Putamen (tissue), 1 donor: ENCODE measurements around the gene CCDC154.

ENCODE experiments used
- DNase-seq: peaks from one replicate; pipeline ENCODE4 v3.0.0-alpha.2; 2016; ENCODE audit warnings: low spot score

Gene CCDC154

GRCh38 chr16:1438229-1439057 is 5.9 kb downstream of the CCDC154 start:
- DNase-seq: no peak

DNA sequence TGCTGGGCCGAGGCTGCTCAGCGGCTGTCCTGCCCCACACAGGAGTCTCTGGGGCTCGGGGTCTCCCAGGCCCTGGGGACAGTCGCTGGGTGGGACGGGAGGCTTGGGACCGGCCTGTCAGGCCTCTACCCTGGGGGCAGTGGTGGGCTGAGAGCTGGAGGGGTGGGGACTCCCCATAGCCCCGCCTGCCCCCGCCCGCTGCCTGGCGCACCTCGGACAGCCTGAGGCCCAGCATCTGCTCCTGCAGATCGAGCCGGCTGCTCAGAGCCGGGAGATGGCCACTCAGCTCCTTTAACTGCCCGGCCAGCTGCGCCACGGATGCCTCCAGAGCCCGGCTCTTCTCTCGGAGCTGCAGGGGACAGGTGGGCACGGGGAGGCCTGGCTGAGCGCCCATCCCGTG is 6.8 kb downstream of the CCDC154 start:
- DNase-seq: no peak

DNA sequence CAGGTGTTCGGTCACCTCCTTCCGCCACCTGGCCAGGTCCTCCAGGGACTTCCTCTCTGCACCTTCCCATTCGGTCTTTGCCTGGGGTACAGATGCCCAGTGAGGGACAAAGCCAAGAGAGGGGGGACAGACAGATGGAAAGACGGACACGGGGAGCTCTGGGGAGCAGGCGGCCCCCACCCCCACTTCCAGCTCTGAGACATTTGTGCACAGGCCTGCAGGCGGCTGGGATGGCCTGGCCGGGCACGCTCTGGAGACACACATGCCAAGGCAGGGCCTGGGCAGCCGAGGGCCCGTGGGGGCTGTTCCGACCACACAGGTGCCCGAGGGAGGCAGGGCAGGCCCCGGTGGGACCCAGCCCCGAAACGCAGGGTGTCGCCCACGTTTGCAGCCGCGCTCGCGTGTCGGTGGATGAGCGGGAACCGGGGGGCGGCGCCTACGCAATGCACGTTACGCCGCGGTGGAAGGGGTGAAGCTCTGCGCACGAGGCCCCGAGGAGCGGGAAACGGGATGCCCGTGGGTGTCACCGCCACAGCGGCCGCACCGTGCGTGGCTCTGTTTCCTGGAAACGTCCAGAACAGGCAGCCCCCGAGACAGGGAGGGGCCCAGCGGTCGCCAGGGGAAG is 7.5 kb downstream of the CCDC154 start:
- no peak for DNase-seq

DNA sequence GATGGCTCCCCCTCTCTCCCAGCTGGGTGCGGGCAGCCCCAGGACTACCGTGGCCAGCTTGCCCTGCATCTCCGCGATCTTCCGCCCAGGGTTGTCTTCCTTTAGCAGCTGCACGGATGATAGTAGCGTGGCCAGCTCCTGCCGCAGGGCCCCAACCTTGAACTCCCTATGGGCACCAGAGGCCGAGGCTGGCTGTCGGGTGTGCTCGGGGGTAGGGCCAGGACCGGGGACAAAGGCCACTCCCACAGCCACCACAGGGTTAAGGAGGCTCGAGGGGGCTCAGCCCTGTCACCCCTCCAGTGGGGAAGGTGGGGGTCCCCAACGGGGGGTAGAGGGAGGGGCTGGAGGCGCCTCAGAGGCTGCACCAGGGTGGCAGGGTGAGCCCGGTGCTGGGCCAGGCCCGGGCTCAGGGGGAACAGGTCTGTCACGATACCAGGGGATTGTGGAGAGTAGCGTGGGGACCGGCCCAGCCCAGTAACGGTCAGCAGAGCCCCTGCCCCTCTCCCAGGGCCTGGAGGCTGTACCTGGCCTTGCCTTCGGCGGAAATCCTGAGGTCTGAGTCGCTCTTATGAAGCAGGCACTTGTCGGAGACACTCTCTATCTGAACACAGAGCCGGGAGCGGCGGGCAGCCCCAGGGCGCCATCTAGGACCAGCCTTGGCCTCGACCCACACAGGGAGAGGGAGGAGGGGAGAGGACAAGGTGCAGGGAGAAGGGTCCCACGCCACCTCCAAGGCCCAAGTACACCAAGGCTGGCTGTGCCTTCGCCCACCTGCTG is 8.2 kb downstream of the CCDC154 start:
- DNase-seq: no peak

DNA sequence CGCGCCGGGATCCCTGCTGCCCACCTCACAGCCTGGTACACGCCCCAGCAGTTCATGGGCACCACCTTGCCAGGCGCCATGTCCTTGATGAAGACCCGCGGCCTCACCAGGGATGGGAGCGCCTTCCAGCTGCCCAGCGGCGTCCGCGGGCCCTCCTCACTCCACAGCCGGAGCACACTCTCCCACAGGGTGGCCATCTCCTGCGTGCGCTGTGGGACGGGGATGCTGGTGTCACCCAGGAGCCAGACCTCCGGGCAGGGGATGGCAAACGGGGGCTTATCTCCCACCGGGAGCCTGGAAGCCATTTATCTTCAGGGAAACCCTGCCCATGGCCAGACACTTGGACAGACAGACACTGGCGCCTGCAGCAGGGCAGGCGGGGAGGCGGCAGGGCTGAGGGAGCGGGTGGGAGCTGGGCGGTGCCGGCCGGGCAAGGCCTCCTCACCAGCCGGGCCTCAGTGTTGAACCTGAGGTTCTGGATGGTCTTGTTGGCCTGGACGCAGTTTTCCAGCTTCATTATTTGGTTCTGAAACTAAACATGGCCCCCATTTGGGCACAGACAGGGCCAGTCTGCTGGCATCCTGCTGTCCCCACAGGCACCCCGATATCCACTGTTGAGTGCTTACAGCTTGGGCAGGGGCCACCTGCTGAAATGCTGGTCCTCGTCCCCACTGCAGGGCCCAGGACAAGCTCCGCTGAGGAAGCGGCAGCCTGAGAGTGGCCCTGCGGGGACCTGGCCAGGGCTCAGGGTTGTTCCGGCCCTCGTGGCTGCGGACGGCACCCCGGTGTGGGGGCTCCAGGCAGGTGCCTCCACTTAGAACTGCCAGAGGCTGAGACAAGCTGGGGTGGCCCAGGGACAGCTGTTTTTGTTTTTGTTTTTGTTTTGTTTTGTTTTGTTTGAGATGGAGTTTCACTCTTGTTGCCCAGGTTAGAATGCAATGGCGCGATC is 9.4 kb downstream of the CCDC154 start:
- DNase-seq: no peak

DNA sequence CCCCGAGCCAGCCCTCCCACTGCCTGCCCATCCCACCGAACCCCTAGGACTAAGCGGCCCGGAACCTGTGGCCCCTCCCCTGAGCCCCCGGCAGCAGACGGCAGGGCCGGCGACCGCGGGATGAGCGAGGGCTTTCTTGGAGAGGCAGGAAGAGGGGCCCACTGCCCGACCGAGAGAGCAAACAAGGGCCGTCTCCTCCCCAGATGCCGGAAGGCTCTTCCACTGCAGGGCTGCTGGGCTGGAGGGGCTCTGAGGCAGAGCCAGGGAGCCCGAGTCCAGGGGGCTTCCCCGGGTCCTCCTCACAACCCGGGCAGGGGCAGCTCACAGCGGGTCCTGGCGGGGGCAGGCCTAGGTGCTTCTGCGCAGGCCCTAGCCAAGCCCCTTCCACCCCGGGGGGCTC is 10.6 kb downstream of the CCDC154 start:
- DNase-seq: no peak

GRCh38 chr16:1433263-1433560 is 11.1 kb downstream of the CCDC154 start:
- no peak for DNase-seq

DNA sequence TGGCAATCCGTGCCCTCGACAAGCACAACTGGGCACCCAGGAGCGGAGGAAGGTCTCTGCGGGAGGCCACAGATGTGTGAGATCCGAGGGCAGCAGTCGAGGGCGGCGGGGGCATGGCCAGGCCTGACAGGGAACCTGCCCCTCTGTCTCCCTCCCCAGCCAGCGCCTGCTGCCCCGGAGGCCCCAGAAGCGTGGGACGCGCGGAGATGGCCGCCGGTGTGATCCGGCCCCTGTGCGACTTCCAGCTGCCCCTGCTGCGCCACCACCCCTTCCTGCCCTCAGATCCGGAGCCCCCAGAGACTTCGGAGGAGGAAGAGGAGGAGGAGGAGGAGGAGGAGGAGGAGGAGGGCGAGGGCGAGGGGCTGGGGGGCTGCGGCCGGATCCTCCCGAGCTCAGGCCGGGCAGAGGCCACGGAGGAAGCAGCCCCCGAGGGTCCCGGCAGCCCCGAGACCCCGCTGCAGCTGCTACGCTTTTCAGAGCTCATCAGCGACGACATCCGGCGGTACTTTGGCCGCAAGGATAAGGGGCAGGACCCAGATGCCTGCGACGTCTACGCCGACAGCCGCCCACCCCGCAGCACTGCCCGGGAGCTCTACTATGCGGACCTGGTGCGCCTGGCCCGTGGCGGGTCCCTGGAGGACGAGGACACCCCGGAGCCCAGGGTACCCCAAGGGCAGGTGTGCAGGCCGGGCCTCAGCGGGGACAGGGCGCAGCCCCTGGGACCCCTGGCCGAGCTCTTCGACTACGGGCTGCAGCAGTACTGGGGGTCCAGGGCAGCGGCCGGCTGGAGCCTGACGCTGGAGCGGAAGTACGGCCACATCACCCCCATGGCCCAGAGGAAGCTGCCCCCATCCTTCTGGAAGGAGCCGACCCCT is 11.7 kb downstream of the CCDC154 start:
- no peak for DNase-seq

DNA sequence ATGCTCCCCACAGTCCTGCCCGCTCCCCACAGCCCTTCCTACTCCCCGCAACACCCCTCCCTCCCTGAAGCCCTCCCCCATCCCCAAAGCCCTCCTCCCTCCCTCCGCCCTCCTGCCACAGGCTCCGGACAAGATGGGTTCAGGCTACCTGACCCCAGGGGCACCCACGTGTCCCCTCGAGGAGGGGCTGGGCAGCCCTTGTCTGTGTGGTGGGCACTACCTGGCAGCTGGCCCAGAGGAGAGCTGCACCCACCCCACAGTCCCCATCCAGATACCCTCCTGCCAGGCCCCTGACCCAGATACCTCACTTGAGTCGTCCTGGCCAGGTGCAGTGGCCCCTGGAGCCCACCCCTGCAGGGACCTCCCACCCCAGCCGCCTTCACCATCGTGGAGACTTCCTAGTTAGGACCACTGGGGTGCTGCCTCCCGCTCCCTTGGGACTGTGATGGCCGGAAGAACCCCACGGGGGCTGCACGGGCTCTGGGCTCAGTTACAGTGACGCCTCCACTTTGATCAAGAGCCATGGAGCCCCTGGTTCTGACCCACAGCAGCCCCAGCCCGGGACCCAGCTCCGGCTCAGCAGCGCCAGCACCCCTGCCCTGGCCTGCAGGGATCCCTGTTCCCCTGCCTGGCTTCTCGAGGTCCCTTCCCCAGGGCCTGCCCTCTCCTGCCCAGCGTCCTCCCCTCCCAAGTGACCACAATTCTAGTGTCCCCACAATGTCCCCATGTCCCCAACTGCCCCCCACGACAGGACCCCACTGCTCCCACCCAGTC is 12.7 kb downstream of the CCDC154 start:
- DNase-seq: no peak

DNA sequence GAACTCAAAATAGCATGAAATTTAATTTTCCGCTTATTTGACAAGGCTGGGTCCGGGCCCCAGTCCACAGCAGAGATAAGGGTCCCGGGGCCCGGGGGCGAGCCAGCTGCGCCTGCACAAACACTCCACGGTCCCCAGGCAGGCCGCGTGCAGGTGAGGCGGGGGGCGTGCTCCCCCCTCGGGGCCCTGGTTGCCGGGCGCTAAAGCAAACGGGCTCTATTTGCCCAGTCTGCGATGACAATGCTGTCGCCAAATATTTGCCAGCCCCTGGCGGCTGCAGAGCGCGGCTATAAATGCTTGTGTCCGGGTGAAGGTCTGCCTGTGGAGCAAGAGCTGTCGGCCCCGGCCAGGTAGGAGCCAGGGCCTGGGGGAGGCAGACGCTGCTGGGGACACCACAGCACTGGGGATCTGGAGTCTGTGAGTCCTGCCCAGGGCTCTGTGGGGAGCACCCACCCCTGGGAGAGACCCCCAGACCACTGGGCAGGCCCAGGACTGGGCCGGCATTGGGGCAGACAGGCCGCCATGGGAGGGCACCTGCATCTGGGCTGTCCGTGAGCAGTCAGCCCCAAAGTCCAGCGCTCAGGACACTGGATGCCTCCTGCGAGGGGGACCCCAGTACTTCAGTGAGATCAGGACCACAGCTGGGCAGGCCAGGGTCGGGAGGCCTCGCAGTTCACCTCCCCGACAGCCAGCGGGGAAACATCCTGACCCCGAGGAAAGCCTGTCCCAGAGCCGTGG is 13.4 kb downstream of the CCDC154 start, which contains the start of gene PERCC1:
Gene PERCC1 (plus strand): TSS at position 320 of the 738 bp plus-strand sequence. CDS start 1,516 bp downstream, outside the sequence.
- no peak for DNase-seq

- no peak for DNase-seq
Observed at GRCh38 chr16:1430214-1430758, 14.1 kb downstream of the CCDC154 start.

DNA sequence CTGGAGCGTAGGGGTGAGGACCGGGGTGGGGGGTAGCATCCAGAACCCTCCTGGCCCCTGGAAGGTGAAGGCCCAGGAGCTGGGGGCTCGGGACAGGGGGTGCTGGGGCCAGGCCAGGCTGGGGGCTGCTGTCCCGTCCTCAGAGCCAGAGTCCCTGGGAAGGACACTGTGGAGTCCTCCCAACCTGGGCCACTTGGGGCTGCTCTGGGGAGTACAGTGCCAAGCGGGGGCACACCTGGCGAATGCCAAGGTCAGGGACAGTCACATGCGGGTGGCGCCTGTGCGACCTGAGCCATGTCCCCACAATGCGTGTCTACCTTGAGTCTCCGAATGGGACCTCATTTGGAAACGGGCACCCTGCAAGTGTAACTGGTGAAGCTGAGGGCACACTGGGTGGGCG is 14.7 kb downstream of the CCDC154 start:
- DNase-seq: no peak

DNA sequence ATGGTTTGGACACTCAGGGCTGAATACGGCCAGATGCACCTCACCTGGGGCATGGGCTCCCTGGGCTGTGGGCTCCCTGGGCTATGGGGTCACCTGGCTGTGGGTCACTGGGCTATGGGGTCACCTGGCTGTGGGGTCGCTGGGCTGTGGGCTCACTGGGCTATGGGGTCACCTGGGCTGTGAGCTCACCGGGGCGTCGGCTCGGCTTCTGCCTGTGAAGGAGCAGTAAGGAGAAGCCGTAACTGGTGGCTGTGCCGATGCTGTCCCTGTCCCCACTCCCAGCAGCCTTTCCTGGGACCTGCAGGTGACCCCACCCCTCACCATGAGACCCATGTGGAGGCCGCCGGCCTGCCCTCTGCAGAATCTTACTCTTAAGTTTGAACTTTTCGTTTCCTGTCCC is 15.3 kb downstream of the CCDC154 start:
- DNase-seq: no peak

DNA sequence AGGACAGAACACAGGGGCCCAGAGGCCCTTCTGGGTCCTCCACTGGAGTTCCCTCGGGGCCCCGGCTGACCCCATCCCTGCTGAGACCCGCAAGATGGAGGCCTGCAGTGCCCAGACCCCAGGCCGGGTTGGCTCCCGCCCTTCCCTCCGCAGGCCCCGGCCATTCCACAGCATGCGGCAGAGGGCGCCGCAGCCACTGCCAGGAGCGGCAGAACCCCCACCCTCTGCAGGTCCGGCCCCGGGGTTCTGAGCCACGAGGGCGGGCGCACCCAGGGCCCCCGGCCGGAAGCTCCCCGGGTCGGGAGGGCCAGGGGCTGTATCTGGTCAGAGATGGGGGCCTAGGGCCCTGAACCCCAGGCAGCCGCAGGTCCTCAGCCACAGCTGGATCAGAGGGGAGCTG is 15.8 kb downstream of the CCDC154 start:
- no peak for DNase-seq

DNA sequence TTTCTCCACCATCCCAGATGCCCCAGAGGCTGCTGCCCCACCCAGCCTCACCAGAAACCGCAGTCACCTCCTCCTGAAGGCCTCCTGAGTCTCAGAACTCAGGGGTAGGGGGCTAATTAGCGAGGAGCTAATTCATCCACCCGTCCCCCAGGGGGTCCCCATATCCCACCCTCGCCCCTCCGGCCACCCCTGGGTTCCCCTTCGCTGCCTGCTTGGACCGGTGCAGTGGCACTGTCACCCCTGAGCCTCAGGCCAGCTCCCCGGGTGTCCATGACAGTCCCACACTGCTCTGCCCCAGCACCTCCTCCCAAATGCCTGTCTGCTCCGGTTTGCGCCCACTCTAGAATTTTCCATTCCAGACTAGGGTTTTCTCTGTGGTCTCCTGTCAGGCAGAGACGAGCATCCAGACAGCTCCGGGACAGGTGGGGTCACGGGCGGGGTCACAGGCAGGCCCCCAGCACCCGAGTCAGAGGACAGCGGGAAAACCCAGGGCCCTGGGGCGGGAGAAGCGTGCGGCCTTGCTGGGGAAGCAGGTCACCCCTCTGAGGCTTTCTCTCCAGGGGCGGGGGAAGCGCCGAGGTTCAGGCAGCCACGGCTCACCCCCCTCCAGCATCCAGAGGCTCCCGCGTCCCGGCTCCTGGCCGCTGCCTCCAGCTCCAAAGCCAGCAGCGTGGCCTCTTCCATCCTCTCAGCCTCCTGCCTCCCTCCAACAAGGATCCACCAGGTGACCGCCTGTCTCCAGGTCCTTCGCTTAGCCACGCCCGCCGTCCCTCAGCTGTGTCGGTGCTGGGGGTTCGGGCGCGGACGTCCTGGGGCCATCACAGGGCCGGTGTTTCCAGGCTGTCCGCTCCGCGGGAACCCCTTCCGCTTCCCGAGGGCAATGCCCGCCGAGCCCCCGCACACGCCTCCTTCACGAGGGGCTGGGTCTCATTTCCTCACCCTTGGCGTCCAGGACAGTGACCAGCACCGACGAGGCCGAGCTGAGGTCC is 16.6 kb downstream of the CCDC154 start:
- DNase-seq: no peak

- DNase-seq: no peak
Observed at GRCh38 chr16:1426734-1427471, 17.5 kb downstream of the CCDC154 start.
